GM12878 (cell line): ENCODE measurements around the gene CHCHD6. TPM values are rescaled to one million over a fixed set of nuclear protein-coding genes. Genes with fewer than 3 reads are reported as not detected.

Source experiments
- ATAC-seq: fragments of 200-7000 bp; cut with Tn5 transposase; 3 replicates; pipeline ENCODE4 v1.9.1; 2020; ENCODE audit warnings: mild to moderate bottlenecking, moderate library complexity
- BruUV-seq: library from RNA; stranded (reverse); fragments of 400-500 nt; replicated peaks from 2 replicates; lab custom pipeline; 2021; lab: Mats Ljungman, UMichigan
- CTCF ChIA-PET: fragments of 300-600 bp; sonication (Branson Sonifier 250); formaldehyde crosslinking; extraction: SDS; loops from one replicate; lab custom pipeline; 2021; ENCODE audit warnings: inconsistent platforms; lab: Yijun Ruan, JAX
- POLR2A ChIA-PET: fragments of 350-600 bp; formaldehyde crosslinking; extraction: SDS; loops from one replicate; lab custom pipeline; 2021; ENCODE audit warnings: inconsistent platforms; lab: Charles Lee
- RAD21 ChIA-PET: fragments of 300-600 bp; sonication (Branson Sonifier 250); formaldehyde crosslinking; loops from one replicate; lab custom pipeline; 2023; ENCODE audit warnings: antibody characterized with exemption; ENCODE audit not compliant: unreplicated experiment; lab: Charles Lee
- SMC1A ChIA-PET: fragments of 300-600 bp; sonication (Branson Sonifier 250); formaldehyde crosslinking; loops from one replicate; lab custom pipeline; 2023; ENCODE audit not compliant: unreplicated experiment, uncharacterized antibody; lab: Charles Lee
- DNase-seq: peaks from one replicate; pipeline ENCODE4 v3.0.0-alpha.2; 2011; ENCODE audit warnings: low read depth, low spot score
- FAIRE-seq: peaks from 3 replicates; lab custom pipeline; 2011; peaks lifted over from hg19 to GRCh38; lab: Jason Lieb, UNC
- H2AFZ ChIP-seq: 2 replicates; pipeline ENCODE4 v1.6.0; 2011; ENCODE audit warnings: low read depth, low read length, control low read depth; ENCODE audit not compliant: control insufficient read depth
- H3K27ac ChIP-seq: 2 replicates; pipeline ENCODE4 v1.5.1; 2011; ENCODE audit warnings: control low read depth; ENCODE audit not compliant: control insufficient read depth, insufficient read depth
- H3K27me3 ChIP-seq, 2 experiments: replicated peaks in 1 of 2; 2 replicates each; pipeline versions ENCODE4 v1.6.0 to v1.6.1; 2011; ENCODE audit warnings: low read length in 1 of 2; ENCODE audit not compliant: control insufficient read depth in 2 of 2, insufficient read depth in 2 of 2
- H3K36me3 ChIP-seq, 2 experiments: 2 replicates each; pipeline ENCODE4 v1.5.1; 2011; ENCODE audit warnings: low read length in 1 of 2; ENCODE audit not compliant: control insufficient read depth in 2 of 2, insufficient read depth in 2 of 2
- H3K4me1 ChIP-seq: 2 replicates; pipeline ENCODE4 v1.6.1; 2011; ENCODE audit warnings: mild to moderate bottlenecking, low read length, moderate library complexity, mixed read lengths; ENCODE audit not compliant: control insufficient read depth, insufficient read depth
- H3K4me2 ChIP-seq: 2 replicates; pipeline ENCODE4 v1.6.0; 2011; ENCODE audit warnings: control low read depth; ENCODE audit not compliant: control insufficient read depth, insufficient read depth
- H3K4me3 ChIP-seq: fragments of 200-600 bp; sonication (generic); 2 replicates; pipeline ENCODE4 v1.5.1; 2016
- H3K79me2 ChIP-seq: 2 replicates; pipeline ENCODE4 v1.6.0; 2011; ENCODE audit warnings: low read length; ENCODE audit not compliant: control insufficient read depth, insufficient read depth
- H3K9ac ChIP-seq: 2 replicates; pipeline ENCODE4 v1.8.0; 2011; ENCODE audit warnings: low read length, control low read depth, mixed read lengths; ENCODE audit not compliant: control insufficient read depth, insufficient read depth
- H3K9me3 ChIP-seq: replicated peaks from 3 replicates; pipeline ENCODE4 v1.5.1; 2011; ENCODE audit warnings: mild to moderate bottlenecking, low read length; ENCODE audit not compliant: control insufficient read depth, insufficient read depth
- H4K20me1 ChIP-seq: 2 replicates; pipeline ENCODE4 v1.6.0; 2011; ENCODE audit not compliant: control insufficient read depth, insufficient read depth
- BACH1 ChIP-seq: fragments of 450-650 bp; IDR thresholded peaks from 2 replicates; pipeline ENCODE4 v1.6.1; 2017; ENCODE audit warnings: mild to moderate bottlenecking, borderline replicate concordance
- GATAD2B ChIP-seq: fragments of 450-650 bp; conservative IDR thresholded peaks from 2 replicates; pipeline ENCODE4 v1.6.1; 2017; ENCODE audit warnings: low read depth, mild to moderate bottlenecking, moderate library complexity
- KAT2A ChIP-seq: conservative IDR thresholded peaks from 2 replicates; pipeline ENCODE4 v1.6.1; 2011; ENCODE audit warnings: low read depth, low read length; ENCODE audit not compliant: control insufficient read depth
- KLF5 ChIP-seq: fragments of 450-650 bp; IDR thresholded peaks from 2 replicates; pipeline ENCODE4 v1.6.1; 2014; ENCODE audit warnings: mild to moderate bottlenecking; ENCODE audit not compliant: partially characterized antibody
- LARP7 ChIP-seq: fragments of 450-650 bp; IDR thresholded peaks from 2 replicates; pipeline ENCODE4 v1.6.1; 2017; ENCODE audit warnings: mild to moderate bottlenecking
- NBN ChIP-seq: fragments of 450-650 bp; IDR thresholded peaks from 2 replicates; pipeline ENCODE4 v1.6.1; 2016
- SKIL ChIP-seq: fragments of 450-650 bp; IDR thresholded peaks from 2 replicates; pipeline ENCODE4 v1.6.1; 2017; ENCODE audit warnings: mild to moderate bottlenecking, low read depth, inconsistent platforms; ENCODE audit not compliant: poor library complexity, severe bottlenecking
- SPI1 ChIP-seq: IDR thresholded peaks from 2 replicates; pipeline ENCODE4 v1.6.1; 2011; ENCODE audit warnings: low read depth, mild to moderate bottlenecking, low read length, moderate library complexity, borderline replicate concordance; ENCODE audit not compliant: insufficient read depth
- WGBS: methylation state at CpG from one replicate; pipeline ENCODE4 v1.1.6; 2016; ENCODE audit warnings: low lambda C conversion rate; ENCODE audit not compliant: insufficient replicate concordance, insufficient coverage; ENCODE audit errors: missing lambda C conversion rate; 5-methylcytosine and 5-hydroxymethylcytosine counted together
- in situ Hi-C: fragments of 300-500 bp; cut with MboI; formaldehyde crosslinking; loops from 9 replicates; pipeline ENCODE4 v1.14.3; 2018; ENCODE audit warnings: mixed read lengths
- intact Hi-C: fragments of 100-400 bp; cut with micrococcal nuclease; formaldehyde crosslinking; loops from one replicate; pipeline ENCODE4 v1.14.2; 2022; ENCODE audit not compliant: unreplicated experiment
- polyA plus RNA-seq, 11 experiments: library from polyadenylated mRNA; depleted of rRNA in 4 of 11; unstranded in 6 of 11; stranded (reverse) in 5 of 11; fragments of >200 nt; fragmentation: Nextera tagmentation in 4 of 11; fragmentation: Illumina TruSeq in 1 of 11; extraction: Ambion mirVana in 4 of 11; extraction: Trizol in 1 of 11; gene quantifications; 1 replicate in 1 of 11; 2 replicates in 10 of 11; pipeline versions ENCODE4 v1.2.1 to v1.2.3, GENCODE V29; 2011 to 2016; ENCODE audit warnings: inconsistent platforms in 2 of 11, missing spikeins in 2 of 11, low read depth in 1 of 11
- total RNA-seq, 4 experiments: library from RNA; depleted of rRNA in 3 of 4; stranded (reverse); fragments of >200 nt in 3 of 4; fragmentation: Illumina TruSeq in 1 of 4; extraction: Trizol in 1 of 4; gene quantifications; 2 replicates each; pipeline versions ENCODE4 v1.2.1 to v1.2.3, GENCODE V29; 2013 to 2021
- TF ChIP-seq, protein P1 (sequence below): IDR thresholded peaks from 2 replicates; pipeline ENCODE4 v1.6.1; 2012; ENCODE audit warnings: low read depth, low read length, improper control_type of control experiment
- TF ChIP-seq, protein P2 (sequence below): fragments of 450-650 bp; formaldehyde crosslinking; IDR thresholded peaks from 2 replicates; pipeline ENCODE4 v1.4.0; 2022; ENCODE audit warnings: mild to moderate bottlenecking, moderate library complexity

CHCHD6 gene
- total and polyA plus RNA-seq, 10 of the 15 experiments (the other 5 are each of a cell fraction or from before 2014, with no cell fraction given) = 2.7 to 16.7 (median 12.3) TPM

GRCh38 chr3:126755866-126756265 lies 51.8 kb downstream of the CHCHD6 start:
- BruUV-seq = no TSS peak
- Histone ChIP-seq H3K4me2 (no peak overlapping the region), H2AFZ (no peak overlapping the region), H3K9ac (no peak overlapping the region), H3K36me3 (no peaks in the 10 kb centered on the region), H3K27me3 (no peaks in the 10 kb centered on the region), H3K79me2 (no peaks in the 10 kb centered on the region), H3K4me1 (no peaks in the 10 kb centered on the region), H3K4me3 (no peak overlapping the region), H3K27ac (no peak overlapping the region), H3K9me3 (no peaks in the 10 kb centered on the region), H4K20me1 (no peaks in the 10 kb centered on the region)
- 55% methylated on average over 5 of the region's 5 CpGs for WGBS
- DNase-seq (no peak), FAIRE-seq (no peak), ATAC-seq (no peak)
- ChIA-PET POLR2A (interaction anchor here (1.0 kb wide), 1 partner anchor 465 kb away, joined by 3 read pairs; no protein-coding TSS in a partner anchor), RAD21 (interaction anchor here (1.3 to 5.8 kb wide), 2 partner anchors 227 to 700 kb away, joined by 4 to 36 read pairs; partner anchors contain the start of gene PLXNA1), SMC1A (interaction anchor here (1.3 kb wide), 1 partner anchor 227 kb away, joined by 3 read pairs; no protein-coding TSS in a partner anchor), CTCF (interaction anchor here (1.0 to 7.1 kb wide), 4 partner anchors 225 to 792 kb away, joined by 3 to 65 read pairs (median 26); partner anchors contain the start of gene PLXNA1)
- TF ChIP-seq, protein P1, sequence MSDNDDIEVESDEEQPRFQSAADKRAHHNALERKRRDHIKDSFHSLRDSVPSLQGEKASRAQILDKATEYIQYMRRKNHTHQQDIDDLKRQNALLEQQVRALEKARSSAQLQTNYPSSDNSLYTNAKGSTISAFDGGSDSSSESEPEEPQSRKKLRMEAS = no peak
- TF ChIP-seq GATAD2B (no peak), NBN (no peak), KAT2A (no peak), LARP7 (no peak), SKIL (no peak), SPI1 (no peak), KLF5 (no peak), BACH1 (no peak)
- TF ChIP-seq, protein P2, sequence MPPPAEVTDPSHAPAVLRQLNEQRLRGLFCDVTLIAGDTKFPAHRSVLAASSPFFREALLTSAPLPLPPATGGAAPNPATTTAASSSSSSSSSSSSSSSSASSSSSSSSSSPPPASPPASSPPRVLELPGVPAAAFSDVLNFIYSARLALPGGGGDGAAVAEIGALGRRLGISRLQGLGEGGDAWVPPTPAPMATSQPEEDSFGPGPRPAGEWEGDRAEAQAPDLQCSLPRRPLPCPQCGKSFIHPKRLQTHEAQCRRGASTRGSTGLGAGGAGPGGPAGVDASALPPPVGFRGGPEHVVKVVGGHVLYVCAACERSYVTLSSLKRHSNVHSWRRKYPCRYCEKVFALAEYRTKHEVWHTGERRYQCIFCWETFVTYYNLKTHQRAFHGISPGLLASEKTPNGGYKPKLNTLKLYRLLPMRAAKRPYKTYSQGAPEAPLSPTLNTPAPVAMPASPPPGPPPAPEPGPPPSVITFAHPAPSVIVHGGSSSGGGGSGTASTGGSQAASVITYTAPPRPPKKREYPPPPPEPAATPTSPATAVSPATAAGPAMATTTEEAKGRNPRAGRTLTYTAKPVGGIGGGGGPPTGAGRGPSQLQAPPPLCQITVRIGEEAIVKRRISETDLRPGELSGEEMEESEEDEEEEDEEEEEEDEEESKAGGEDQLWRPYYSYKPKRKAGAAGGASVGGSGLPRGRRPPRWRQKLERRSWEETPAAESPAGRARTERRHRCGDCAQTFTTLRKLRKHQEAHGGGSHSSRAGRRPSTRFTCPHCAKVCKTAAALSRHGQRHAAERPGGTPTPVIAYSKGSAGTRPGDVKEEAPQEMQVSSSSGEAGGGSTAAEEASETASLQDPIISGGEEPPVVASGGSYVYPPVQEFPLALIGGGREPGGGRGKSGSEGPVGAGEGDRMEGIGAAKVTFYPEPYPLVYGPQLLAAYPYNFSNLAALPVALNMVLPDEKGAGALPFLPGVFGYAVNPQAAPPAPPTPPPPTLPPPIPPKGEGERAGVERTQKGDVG (CRISPR knock-in tag) = no peak
- in situ Hi-C loops = loop anchor here (10.0 kb wide), 1 partner anchor 789 kb away; no protein-coding TSS in a partner anchor
- intact Hi-C loops = no loop called here
